NCI-H187 treated with DMSO at 0.1 percent for 48 hours (cell line): ENCODE results near the gene SLC5A4.
A peak's percentile ranks its signal among the peaks of the same experiment; 100 is the strongest.
"Not testable (repeated sequence)": the region's sequence is repeated elsewhere in the genome, so short reads cannot be mapped to it uniquely, and the experiment has no call there.

Source experiments
- DNase-seq: peaks from one replicate; lab custom pipeline; 2025; lab: John Stamatoyannopoulos, UW

SLC5A4 gene

DNA sequence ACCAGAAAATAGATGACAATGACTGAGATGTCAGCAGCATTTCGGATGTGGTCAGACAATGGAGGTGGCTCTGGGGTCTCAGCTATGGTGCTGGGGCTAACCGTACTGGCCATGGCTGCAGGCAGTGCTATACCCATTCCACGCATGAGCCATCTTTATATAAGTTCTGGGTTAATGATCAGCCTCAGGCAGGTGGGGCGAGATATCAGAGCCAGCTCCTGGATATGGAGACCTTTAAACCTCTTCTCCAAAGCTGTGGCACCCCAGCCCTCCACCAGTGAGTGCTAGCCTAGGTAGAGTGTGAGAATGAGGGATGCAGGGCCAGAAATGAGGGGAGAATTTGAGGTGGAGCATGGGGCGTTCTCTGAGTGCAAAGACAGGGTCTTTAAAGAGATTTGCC, at the start of gene SLC5A4:
SLC5A4 (minus strand) TSS at position 131 of the 400 bp plus-strand sequence; CDS start at position 113, 18 bp downstream.
- DNase-seq = no peak

DNA sequence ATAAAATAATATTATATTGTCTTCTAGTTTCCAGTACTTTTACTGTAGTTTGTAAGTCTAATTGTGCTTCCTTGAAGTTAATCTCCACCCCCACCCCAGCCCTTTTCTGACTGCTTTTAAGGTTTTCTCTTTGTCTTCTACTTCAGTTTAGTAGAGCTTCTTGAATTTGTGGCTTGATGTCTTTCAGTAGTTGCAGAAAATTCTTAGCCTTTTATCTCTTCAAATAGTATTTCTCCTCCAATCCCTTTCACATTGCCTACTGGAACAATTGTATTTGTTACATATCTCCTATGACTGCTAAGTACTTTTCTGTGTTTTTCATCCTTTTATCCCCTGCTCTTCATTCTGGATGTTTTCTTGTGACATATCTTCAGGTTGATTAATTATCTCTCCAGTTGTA, 38.8 kb upstream of the SLC5A4 start:
- not testable (repeated sequence) for DNase-seq

DNA sequence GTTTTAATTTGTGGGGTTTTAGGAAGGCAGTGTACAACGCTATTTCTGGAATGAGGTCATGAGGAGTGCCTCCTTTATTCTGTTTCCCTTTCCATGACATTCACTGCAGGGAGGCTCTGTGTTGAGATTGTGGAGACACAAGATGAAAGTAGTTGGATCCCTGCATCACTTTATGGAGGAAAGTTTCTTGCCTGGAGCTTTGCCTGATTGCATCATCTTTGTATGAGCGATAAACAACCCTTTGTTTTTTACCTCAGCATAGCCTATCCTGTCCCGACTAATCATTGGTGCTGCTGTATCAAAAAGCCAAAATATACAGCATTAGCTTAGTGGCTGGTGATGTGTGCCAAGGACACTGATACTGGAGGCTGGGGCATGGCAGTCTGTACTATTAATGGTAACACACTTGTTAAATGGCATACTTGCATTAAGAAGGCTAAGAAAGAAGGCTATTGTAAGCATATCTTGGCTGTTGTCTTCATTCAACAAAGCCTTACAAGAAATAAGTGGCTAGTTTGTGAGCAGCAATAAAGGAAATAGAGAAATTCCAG, 31.2 kb upstream of the SLC5A4 start:
- no peak for DNase-seq

DNA sequence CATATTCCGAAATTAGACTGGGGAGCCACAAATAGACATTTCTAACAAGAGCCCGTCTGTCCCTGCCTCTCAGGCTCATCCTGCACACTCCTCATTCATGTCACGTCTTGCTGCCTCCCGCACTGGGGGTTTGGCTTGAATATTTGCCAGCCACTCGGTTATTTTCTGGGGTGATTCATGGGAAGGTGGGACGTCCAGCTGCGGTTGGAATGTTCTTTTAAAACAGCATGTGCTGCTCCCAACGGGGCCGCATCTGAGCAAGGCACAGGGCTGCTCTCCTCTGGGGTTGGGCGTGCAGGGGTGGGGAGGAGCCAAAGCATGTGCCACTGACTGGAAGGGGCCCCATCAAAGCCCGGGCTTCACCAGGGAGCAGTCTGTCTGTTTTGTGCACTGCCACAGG, 25.9 kb upstream of the SLC5A4 start:
- DNase-seq = no peak

DNA sequence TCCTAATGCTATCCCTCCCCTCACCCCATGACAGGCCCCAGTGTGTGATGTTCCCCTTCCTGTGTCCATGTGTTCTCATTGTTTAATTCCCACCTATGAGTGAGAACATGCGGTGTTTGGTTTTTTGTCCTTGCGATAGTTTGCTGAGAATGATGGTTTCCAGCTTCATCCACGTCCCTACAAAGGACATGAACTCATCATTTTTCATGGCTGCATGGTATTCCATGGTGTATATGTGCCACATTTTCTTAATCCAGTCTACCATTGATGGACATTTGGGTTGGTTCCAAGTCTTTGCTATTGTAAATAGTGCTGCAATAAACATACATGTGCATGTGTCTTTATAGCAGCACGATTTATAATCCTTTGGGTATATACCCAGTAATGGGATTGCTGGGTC, 20.2 kb upstream of the SLC5A4 start:
- DNase-seq = not testable (repeated sequence)

DNA sequence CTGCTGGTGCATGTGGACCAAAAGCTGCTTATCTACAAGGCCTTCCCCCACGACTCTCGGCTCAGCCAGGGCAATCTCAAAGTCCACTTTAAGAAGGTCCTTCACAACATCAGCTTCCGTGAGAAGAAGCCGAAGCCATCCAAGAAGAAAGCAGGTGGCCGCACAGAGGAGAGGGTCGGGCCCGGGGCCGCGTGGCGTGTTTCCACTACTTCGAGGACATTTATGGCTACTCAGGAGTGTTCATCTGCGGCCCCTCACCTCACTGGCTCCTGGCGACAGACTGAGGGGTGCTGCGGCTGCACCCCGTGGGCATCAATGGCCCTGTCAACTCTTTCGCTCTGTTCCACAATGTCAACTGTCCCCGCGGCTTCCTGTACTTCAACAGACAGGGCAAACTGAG, 16.2 kb upstream of the SLC5A4 start:
- DNase-seq = no peak

DNA sequence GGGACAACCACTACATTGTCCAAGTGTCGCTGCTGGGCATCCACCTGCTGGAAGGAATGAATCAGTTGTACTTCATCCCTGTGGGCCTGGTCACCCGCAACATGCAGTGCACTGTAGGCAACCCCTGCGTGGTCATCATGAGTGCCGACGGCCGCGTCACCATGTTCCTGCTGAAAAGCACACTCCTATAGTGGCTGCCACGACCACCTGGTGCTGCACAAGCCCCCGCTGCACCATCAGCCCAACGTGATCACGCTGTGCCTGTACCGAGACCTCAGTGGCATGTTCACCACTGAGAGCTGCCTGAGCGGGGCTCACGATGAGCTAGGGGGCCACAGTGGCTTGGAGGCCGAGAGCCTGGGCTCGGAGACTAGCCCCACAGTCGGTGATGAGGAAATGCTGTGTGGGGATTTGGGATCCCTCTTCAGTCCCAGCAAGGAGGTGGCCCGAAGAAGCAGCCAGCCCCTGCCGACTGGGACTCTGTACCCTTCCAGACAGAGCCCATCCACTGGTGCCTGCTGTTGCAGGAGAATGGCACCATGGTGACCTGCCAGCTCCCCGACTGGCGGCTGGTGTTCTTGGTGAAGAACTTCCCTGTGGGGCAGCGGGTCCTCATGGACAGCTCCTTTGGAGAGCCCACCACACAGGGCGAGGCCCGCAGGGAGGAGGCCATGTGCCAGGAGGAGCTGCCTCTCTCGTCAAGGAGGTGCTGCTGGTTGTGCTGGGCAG, 15.7 kb upstream of the SLC5A4 start:
- no peak for DNase-seq

DNA sequence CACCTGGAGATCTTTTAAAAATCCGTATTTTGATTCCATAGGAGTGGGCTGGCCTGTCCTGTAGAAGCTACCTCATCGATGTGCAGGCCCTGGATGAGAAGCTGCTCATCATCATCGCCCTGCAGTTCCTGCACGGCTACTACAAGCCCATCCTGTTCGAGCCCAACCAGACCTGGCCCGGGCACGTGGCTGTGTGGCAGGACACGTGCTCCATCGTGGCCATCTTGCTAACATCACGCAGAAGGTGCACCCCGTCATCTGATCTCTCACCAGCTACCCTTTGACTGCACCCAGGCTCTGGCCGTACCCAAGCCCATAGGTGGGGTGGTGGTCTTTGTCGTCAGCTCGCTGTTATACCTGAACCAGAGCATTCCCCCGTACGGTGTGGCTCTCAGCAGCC, 14.2 kb upstream of the SLC5A4 start:
- no peak for DNase-seq

DNA sequence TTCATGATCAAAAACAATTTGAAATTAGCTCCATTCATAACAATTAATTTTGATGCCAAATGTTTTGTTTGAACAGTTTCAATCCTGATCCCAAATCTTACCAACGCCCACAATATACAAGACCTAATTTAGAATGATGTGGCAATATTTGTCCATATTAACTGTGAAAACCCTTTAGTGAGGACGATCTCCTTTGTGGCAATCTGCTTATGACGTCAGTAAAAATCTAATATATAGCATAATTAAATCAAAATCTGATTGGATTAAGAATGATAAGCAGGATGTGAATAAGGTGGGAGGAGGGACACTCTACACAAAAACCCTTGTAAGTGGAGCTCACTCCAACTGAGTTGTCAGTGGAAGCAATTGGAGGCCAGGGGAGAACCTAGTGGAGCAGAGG, 11.9 kb upstream of the SLC5A4 start:
- DNase-seq = no peak

DNA sequence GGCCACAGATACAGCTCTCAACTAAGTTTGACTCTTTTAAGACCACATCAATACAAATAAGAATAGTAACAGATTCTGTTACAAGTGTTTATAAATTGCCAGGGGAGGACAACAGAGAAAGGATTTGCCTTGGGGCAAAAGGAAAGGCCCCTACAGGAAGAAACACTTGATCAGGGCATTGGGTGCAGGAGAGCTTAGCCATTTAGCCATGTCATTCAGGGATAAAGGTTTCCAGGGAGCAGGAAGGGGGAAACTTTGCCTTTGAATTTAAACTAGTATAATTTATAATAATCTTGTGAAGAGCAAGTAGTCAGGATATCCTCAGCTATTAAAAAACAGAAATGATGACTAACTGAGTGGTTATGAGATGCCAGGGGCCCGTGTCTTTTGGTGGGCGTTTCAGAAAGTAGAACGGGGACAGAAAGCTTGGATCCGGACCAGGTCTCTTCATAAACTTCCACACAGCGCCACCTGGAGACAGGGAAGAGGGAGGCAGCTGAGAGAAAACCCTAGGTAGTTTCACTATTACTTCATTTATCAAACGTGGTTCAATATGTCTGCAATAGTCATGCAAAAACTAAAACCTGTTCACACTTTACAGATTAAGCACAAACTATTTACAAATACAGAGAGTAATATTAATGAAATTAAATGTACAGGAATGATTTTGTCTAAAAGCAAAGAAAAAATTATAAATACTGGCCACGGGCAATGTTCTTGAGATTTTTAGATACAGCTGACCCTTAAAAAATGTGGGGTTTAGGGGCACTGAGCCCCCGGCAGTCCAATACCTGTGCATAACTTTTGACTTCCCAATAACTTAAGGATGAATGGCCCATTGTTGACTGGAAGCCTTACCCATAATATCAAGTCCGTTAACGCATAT, 11.0 kb upstream of the SLC5A4 start:
- no peak for DNase-seq

DNA sequence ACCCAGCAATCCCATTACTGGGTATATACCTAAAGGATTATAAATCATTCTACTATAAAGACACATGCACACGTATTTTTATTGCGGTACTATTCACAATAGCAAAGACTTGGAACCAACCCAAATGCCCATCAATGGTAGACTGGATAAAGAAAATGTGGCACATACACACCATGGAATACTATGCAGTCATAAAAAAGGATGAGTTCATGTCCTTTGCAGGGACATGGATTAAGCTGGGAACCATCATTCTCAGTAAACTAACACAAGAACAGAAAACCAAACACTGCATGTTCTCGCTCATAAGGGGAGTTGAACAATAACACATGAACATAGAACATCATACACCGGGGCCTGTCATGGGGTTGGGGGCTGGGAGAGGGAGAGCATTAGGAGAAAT, 8.5 kb upstream of the SLC5A4 start:
- not testable (repeated sequence) for DNase-seq

DNA sequence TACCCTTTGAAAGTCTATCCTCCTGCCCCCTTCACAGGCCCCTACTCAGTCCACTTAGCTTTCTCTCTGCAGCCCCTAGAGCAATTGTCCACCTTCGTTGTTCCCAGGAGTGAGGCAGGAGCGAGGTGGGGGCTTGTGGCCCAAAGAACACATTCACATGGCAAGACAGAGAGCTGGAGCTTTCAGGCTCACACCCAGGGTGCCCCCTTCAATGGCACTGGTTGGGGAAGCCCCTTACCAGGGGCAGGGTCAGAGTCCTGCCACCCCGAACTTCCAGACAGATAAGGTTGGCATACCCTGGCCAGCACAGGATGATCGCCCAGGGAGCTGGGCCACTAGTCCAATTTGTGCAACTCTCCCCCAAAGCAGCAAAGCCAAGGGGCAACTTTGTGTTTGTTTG, 6.2 kb upstream of the SLC5A4 start:
- no peak for DNase-seq

DNA sequence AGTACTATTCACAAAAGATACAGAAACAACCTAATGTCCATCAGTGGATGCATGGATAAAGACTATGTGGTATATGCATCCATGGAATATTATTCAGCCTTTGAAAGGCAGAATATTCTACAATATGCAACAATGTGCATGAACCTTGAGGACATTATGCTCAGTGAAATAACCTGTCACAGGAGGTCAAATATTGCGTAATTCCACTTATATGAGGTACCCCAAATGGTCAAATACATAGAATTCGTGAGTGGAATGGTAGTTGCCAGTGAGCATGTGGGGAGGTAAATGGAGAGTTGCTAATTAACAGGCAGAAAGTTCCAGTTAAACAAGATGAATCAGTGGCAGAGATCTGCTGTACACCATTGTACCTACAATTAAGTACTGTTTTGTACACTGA, 3.6 kb upstream of the SLC5A4 start:
- DNase-seq = no peak

DNA sequence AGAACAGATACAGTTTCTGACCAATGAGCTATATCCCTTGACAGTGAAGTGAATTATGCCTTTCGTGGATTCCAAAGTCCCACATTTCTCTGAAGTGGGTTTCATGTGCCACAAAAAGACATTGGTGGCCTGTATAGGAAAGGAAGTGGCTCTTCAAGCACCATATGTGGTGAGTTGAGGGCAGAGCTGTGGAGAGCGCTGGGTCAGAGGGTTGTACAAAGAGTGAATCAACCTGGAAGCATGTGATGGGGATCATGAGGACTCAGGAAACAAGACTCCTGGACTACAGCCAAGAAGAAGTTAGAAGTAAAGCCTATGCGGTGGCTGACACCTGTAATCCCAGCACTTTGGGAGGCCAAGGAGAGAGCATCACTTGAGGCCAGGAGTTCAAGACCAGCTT, 579 bp upstream of the SLC5A4 start:
- DNase-seq = no peak

DNA sequence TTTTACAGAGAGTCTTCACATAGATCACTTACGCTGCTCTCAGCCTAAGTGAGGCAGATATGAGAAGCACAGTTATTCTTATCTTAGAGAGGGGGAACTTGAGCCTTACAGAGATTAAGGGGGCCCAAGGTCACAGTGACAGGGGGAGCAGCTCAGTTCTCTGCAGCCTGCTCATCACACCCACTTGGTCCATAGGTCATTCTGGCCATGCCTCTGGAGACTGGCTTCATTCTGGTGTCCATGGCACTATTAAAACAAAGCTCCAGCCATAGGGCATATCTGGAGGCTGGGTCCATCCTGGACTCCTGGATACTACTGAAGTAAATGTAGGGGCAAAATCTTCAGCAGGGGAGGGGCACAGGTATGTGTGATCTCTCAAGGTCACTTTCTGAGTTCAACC, 5.9 kb downstream of the SLC5A4 start:
- no peak for DNase-seq

DNA sequence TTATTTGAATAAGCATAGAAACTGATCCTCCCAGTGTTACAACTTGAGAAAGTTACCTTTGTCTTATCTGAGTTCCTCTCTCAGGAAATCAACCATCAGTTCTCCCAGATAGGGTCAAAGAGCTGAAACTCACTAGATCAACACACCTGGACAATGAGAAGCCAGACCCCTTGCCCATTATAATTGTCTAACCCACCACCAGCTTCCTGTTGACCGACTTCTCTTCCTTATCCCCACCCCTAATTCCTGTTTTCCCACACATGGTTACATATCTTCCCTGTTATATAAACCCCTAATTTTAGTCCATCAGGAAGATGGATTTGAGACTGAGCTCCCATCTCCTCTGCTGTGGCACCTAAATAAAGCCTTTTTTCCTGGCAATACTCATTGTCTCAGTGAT, 6.9 kb downstream of the SLC5A4 start:
- no peak for DNase-seq

DNA sequence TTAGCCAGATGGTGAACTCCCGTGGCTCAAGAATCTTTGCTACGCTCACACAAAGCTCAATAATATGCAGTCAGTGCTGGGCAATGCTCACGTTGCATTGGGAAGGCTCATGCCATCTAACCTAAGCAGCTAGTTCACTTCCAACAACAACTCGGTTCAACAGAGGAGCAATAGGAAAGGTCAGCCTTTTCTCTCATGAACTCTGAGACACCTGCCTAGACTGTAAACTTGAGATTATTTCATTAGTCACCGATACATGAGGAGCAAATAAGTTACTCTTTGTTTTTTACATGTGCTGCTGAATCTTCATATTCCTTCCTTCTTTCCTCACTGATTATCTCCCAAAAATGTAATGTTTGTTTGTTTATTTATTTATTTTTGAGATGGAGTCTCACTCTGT, 9.0 kb downstream of the SLC5A4 start:
- DNase-seq = no peak

DNA sequence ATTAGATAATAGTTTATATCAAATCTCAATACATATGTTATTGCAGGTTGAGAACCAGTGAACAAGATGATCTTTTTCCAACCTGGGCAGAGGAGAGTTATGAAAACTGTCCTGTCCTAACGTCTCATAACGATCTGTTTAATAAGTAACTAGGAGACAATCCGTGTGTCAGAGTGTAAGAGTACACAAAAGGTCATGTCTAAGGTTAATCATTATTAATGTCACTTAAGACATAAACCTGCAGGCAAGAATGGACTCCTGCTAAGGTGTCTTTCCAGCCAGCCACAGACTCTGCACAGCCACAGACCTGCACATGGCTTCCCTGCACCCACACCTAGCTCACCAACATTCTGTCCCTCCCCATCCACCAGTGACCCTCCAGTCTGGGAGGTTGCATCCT, 10.1 kb downstream of the SLC5A4 start:
- no peak for DNase-seq

DNA sequence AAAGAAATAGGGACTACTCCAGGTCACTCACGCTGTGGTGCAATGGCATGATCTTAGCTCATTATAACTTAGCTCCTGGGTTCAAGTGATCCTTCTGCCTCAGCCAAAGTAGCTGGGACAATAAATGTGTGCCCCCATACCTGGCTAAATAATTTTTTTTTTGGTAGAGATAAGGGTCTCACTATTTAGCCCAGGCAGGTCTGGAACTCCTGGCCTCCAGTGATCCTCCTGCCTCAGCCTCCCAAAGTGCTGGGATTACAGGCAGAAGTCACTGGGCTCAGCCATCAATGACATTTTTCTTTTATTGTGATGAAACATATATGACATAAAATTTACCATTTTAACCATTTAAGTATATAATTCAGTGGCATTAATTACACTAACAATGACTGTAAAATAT, 10.6 kb downstream of the SLC5A4 start:
- no peak for DNase-seq

DNA sequence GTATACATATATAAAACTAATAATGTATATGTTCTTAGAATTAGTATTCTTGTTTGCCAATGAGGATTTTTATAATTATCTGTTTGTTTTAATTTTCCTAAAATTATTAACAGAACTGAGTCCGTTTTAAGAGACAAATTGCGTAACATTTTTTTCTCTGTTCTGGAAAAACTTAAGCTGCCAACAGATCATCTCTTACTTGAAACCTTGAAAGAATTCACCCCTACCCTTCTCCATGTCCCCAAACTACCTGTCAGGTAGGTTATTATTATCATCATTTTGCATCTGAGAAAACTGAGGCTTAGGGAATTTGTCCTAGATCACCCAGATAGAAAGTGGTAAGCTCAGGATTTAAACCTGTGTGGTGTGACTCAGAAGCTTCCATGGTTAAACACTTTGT, 14.7 kb downstream of the SLC5A4 start:
- DNase-seq = no peak

DNA sequence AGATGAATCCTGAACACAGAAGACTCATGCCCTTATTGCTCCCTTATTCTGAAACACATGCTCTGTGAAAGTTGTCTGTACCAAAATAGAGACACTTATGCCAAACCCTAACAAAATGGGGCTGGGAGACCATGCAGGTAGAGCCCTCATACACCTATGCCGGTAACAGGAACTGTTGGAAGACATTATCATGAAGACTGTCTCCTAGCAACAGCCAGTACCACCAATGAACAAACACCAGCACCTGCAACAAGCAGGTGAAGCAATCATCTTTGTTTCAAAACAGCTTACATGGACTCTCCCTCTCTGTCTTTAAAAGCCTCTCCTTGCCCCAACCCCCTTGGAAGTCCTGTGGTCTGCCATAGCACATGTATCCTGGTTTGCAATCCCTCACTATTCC, 17.2 kb downstream of the SLC5A4 start:
- DNase-seq = peak; percentile 2

DNA sequence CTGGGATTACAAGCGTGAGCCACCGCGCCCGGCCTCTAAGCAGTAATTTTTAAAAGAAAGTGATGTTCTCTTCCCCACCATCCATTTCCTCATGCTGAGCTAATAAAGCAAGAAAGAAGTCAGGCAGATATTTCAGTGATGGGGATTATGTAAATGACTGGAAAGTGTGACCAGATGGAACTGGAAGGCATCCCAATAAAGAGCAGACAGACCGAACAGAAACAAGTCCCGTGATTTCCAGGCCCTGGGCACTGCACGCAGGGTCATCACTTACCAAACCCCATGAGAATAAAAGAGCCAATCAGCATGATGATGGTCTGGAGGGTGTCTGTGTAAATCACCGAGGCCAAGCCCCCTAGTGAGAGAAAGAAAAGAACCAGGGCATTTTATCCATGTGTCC, 18.2 kb downstream of the SLC5A4 start:
- DNase-seq = no peak

DNA sequence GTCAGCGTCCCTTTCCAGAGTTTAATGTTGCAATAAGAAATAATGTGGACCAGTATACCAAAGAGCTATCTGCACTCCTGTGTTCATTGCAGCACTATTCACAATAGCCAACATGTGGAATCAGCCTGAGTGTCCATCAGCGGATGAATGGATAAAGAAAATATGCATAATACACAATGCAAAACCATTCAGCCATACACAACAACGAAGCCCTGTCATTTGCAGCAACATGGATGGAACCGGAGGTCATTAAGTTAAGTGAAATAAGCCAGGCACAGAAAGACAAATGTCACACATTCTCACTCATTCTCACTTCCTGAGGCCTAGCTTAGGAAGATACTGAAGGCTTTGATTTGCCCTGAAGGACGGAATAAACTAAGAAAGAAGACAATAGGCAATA, 22.1 kb downstream of the SLC5A4 start:
- DNase-seq = no peak
